OCI-LY7 (cell line): ENCODE data around the gene GRK5.

Experiments
- CTCF ChIP-seq: fragments of 200-600 bp; sonication (generic); conservative IDR thresholded peaks from 2 replicates; pipeline ENCODE4 v1.5.1; 2014; ENCODE audit warnings: mild to moderate bottlenecking, antibody characterized with exemption, low read length, moderate library complexity, mixed read lengths
- EZH2phosphoT487 ChIP-seq: fragments of 200-600 bp; sonication (generic); IDR thresholded peaks from 2 replicates; pipeline ENCODE4 v1.6.1; 2018; ENCODE audit warnings: low read depth, borderline replicate concordance, mild to moderate bottlenecking, mixed run types, antibody characterized with exemption, low read length, moderate library complexity, mixed read lengths

DNA sequence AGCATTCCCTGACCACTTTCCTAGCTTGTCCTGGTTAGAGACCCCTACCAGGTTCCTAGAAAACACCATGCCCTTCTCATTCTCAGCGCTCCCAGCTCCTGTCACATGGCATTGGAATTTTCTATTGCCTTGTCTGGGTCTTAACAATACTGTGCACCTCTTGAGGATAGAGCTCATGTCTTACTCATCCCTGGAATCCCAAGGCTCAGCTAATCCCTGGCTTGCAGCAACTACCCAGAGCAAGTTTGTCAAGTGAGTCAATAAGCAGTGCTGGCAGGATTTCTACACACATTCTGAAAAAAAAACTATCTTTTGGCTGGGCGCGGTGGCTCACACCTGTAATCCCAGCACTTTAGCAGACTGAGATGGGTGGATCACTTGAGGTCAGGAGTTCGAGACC, 17.0 kb upstream of the GRK5 start:
- TF ChIP-seq CTCF (no peak), EZH2phosphoT487 (no peak)
